Peyer's patch (tissue), 4 donors: ENCODE results near the gene TMIGD2. TPM values are rescaled to one million over a fixed set of nuclear protein-coding genes. Genes with fewer than 3 reads are reported as not detected.
"Not testable (repeated sequence)": the region's sequence is repeated elsewhere in the genome, so short reads cannot be mapped to it uniquely, and the experiment has no call there.

Source experiments
- DNase-seq, 3 donors: peaks; one replicate each; pipeline ENCODE4 v3.0.0-alpha.2; 2017 to 2019
- H3K27ac ChIP-seq, 4 donors: fragments of 200-600 bp; sonication (generic); one replicate each; pipeline ENCODE4 v1.5.1; 2016 to 2019
- H3K27me3 ChIP-seq, 2 donors: fragments of 200-600 bp; sonication (generic); one replicate each; pipeline ENCODE4 v1.5.1; 2019
- H3K36me3 ChIP-seq, 3 donors: fragments of 200-600 bp; sonication (generic); one replicate each; pipeline ENCODE4 v1.5.1; 2016 to 2019
- H3K4me1 ChIP-seq, 4 donors: fragments of 200-600 bp; sonication (generic); one replicate each; pipeline ENCODE4 v1.5.1; 2016 to 2019
- H3K4me3 ChIP-seq, 4 donors: fragments of 200-600 bp; sonication (generic); 1 replicate in 3 of 4; 2 replicates in 1 of 4; pipeline ENCODE4 v1.5.1; 2016 to 2019; ENCODE audit warnings: mild to moderate bottlenecking in 1 of 4
- H3K9me3 ChIP-seq, 4 donors: fragments of 200-600 bp; sonication (generic); one replicate each; pipeline ENCODE4 v1.5.1; 2016 to 2019; ENCODE audit warnings: mild to moderate bottlenecking in 1 of 4
- POLR2A ChIP-seq, 2 donors: fragments of 450-650 bp; IDR thresholded peaks; one replicate each; pipeline ENCODE4 v1.5.1; 2017; ENCODE audit warnings: antibody characterized with exemption in 2 of 2, mild to moderate bottlenecking in 2 of 2, moderate library complexity in 2 of 2
- total RNA-seq, 4 donors: library from RNA; depleted of rRNA; stranded (reverse); fragments of >200 nt; gene quantifications; one replicate each; pipeline ENCODE4 v1.1.0, GENCODE V29; 2016
- TF ChIP-seq, protein P1 (sequence below), 6 experiments: fragments of 450-650 bp in 4 of 6; fragments of 200-600 bp in 2 of 6; sonication (generic) in 1 of 6; IDR thresholded peaks; one replicate each; pipeline ENCODE4 v1.5.1; 2017 to 2019; ENCODE audit warnings: antibody characterized with exemption in 6 of 6, mild to moderate bottlenecking in 3 of 6, moderate library complexity in 1 of 6

TMIGD2 gene
- total RNA-seq, 4 donors from 2014 or later, result 2.2 to 6.1 (median 3.8) TPM

DNA sequence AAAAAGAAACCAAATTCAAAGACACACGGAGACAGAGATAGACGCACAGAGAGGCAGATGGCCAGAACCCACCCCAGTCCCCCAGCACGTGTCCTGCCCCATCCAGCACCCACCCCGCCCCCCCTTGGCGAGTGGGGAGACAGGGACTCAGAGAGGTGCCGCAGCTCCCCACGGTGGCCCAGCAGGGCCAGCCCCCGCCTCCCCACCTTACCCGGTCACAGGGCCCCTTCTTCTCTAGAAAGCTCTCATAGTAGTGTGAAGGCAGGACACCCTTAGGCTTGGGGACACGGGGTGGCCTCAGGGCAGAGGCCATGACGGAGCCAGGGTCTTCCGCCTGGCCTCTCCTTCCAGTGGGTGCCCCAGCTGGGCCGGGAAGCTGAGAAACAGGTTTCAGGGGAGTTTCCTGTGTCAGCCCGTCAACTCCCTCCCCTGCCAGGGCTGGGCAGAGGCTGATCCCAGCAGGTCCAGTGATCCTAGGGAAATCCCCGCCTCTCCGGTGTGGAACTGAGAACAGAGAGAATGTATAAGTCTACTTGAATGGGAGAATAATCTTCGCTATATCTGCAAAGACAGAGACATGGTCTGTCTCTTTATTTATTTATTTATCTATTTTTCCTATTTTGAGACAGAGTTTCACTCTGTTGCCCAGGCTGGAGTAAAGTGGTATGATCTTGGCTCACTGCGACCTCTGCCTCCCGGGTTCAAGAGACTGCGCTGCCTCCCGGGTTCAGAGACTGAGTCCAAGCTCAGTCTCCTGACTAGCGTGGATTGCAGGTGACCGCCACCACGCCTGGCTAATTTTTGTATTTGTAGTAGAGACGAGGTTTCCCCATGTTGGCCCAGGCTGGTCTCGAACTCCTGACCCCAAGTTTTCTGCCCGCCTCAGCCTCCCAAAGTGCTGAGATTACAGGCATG is 36.5 kb upstream of the TMIGD2 start, which contains the start of gene STAP2:
Gene STAP2, minus strand, starts transcription at position 387 of the 915 bp plus-strand sequence. Its CDS starts 74 bp downstream, at position 313.
- Histone ChIP-seq H3K9me3 (no peaks in the 10 kb centered on the region), H3K4me1 (peaks cover 0 to 27% (median under 1%) of the 10 kb centered on the region in 4 donors), H3K27ac (peak within 1 kb of the TSS; percentile 53 to 91 (median 86)), H3K36me3 (no peaks in the 10 kb centered on the region), H3K4me3 (peak within 1 kb of the TSS; percentile 34 to 61 (median 45)), H3K27me3 (no peaks in the 10 kb centered on the region)
- TF ChIP-seq, protein P1, sequence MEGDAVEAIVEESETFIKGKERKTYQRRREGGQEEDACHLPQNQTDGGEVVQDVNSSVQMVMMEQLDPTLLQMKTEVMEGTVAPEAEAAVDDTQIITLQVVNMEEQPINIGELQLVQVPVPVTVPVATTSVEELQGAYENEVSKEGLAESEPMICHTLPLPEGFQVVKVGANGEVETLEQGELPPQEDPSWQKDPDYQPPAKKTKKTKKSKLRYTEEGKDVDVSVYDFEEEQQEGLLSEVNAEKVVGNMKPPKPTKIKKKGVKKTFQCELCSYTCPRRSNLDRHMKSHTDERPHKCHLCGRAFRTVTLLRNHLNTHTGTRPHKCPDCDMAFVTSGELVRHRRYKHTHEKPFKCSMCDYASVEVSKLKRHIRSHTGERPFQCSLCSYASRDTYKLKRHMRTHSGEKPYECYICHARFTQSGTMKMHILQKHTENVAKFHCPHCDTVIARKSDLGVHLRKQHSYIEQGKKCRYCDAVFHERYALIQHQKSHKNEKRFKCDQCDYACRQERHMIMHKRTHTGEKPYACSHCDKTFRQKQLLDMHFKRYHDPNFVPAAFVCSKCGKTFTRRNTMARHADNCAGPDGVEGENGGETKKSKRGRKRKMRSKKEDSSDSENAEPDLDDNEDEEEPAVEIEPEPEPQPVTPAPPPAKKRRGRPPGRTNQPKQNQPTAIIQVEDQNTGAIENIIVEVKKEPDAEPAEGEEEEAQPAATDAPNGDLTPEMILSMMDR (IDR thresholded peaks at IDR 0.05), result no peak
- TF ChIP-seq POLR2A (IDR thresholded peaks at IDR 0.05), result peak; percentile 41 to 49
- DNase-seq, result peak in 2 of 3 donors; percentile 81 to 87

DNA sequence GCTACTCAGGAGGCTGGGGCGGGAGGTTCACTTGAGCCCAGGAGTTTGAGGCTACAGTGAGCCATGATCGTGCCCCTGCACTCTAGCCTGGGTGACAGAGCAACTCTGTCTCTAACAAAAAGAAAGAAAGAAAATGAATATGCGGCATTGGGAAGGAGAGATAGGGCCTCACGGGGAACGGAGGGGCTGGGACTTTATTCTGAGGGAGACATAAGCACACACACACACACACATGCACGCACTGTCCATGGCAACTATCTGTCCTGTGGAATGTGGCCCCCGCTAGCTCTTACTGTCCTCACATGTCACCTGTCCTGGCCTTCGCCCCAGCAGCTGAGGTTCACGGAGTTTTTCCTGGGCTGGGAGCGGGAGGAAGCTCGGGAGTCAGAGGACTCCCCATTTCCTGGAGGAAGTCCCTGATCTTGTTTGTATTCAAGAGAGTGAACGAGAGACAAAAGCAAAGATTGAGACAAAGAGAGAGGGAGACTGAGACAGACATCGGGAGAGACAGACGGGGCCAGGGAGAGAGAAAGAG is 35.8 kb upstream of the TMIGD2 start:
- H3K27ac ChIP-seq, result peak overlapping the region; percentile 53 to 91 (median 86)
- H3K27me3 ChIP-seq, result no peaks in the 10 kb centered on the region
- peak in 2 of 3 donors; percentile 74 to 80 for DNase-seq
- no peaks in the 10 kb centered on the region for H3K9me3 ChIP-seq
- peak overlapping the region; percentile 34 to 61 (median 45) for H3K4me3 ChIP-seq
- peaks cover 0 to 27% (median 0%) of the 10 kb centered on the region in 4 donors for H3K4me1 ChIP-seq
- no peaks in the 10 kb centered on the region for H3K36me3 ChIP-seq
- TF ChIP-seq, protein P1 (IDR thresholded peaks at IDR 0.05), result no peak
- peak; percentile 33 to 49 for TF ChIP-seq POLR2A (IDR thresholded peaks at IDR 0.05)

DNA sequence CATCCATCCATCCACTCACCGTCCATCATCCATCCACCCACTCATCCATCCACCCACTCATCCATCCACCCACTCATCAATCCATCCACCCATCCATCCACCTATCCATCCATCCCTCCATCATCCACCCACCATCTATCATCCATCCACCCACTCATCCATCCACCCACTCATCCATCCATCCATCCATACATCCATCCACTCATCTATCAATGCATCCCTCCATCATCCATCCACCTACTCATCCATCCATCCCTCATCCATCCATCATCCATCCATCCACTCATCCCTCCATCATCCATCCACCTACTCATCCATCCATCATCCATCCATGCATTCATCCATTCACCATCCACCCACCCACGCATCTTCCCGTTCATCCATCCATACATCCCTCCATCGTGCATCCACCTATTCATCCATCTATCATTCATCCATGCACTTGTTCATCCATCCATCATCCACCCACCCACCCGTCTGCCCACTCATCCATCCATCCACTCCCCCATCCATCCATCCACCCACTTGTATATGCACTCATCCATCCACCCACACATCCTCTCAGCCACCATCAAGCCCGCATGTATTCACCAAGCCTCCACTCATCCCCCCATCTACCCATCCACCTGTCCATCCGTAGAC is 32.9 kb upstream of the TMIGD2 start:
- H3K36me3 ChIP-seq, result peaks cover 0 to 5% (median 0%) of the 10 kb centered on the region in 3 donors
- no peak overlapping the region for H3K27ac ChIP-seq
- peaks cover 0 to 17% (median 0%) of the 10 kb centered on the region in 4 donors for H3K4me1 ChIP-seq
- DNase-seq, result no peak
- H3K27me3 ChIP-seq, result no peaks in the 10 kb centered on the region
- H3K4me3 ChIP-seq, result no peak overlapping the region
- H3K9me3 ChIP-seq, result no peaks in the 10 kb centered on the region
- TF ChIP-seq, protein P1 (IDR thresholded peaks at IDR 0.05), result no peak
- TF ChIP-seq POLR2A (IDR thresholded peaks at IDR 0.05), result no peak

DNA sequence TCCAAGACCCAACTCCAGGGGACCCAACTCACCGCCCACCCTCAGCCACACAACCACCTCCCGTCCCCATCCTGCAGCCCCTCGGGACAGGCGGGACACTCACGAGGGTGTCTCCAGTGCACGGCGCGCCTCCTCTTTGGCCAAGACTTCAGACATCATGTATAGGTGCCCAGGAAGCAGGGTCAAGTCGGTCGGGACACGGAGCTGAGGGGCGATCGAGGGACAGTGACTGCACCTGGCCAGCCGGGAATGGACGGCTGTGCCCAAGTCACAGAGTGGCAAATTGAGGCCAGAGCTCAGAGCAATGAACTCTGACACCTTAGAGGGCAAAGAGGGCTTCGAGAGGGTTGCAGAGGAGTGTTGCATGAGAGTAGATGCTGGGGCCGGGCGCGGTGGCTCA is 27.7 kb upstream of the TMIGD2 start:
- no peaks in the 10 kb centered on the region for H3K27me3 ChIP-seq
- peaks cover 0 to 20% (median 6%) of the 10 kb centered on the region in 4 donors for H3K4me1 ChIP-seq
- peaks cover 0 to 24% (median 0%) of the 10 kb centered on the region in 3 donors for H3K36me3 ChIP-seq
- no peak for DNase-seq
- H3K27ac ChIP-seq, result no peak overlapping the region
- H3K9me3 ChIP-seq, result no peaks in the 10 kb centered on the region
- no peak for TF ChIP-seq POLR2A (IDR thresholded peaks at IDR 0.05)
- TF ChIP-seq, protein P1 (IDR thresholded peaks at IDR 0.05), result no peak
- no peak overlapping the region for H3K4me3 ChIP-seq

DNA sequence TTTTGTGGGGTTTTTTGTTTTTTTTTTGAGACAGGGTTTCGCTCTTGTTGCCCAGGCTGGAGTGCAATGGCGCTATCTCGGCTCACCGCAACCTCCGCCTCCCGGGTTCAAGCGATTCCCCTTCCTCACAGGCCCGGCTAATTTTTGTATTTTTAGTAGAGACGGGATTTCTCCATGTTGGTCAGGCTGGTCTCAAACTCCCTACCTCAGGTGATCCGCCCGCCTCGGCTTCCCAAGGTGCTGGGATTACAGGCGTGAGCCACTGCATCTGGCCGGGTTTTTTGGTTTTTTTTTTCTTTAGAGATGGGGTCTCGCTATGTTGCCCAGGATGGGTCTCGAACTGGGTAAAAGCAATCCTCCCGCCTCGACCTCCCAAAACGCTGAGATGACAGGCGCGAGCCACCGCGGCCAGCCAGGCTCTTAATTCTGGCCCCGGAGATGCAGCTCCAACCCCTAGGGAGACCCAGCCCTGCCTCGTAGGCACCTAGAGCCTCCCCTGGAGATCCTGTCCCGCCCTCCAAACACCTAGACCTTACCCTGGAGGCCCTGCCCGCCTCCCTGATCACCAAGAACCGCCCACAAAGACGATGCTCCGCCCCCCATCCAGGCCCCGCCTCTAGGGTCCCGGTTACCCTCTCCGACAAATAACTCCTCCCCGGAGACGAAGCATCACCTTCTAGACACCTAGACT is 26.9 kb upstream of the TMIGD2 start:
- peak overlapping the region in 2 of 4 donors; percentile 51 to 65 for H3K27ac ChIP-seq
- peak overlapping the region; percentile 40 to 50 (median 43) for H3K4me3 ChIP-seq
- DNase-seq, H3K27me3 ChIP-seq, H3K9me3 ChIP-seq: not testable (repeated sequence)
- peaks cover 0 to 24% (median 0%) of the 10 kb centered on the region in 3 donors for H3K36me3 ChIP-seq
- H3K4me1 ChIP-seq, result peaks cover 0 to 20% (median 6%) of the 10 kb centered on the region in 4 donors
